GM19035 (cell line): ENCODE measurements around the gene JAZF1.

Experiments used
- ATAC-seq: cut with Tn5 transposase; IDR thresholded peaks from one replicate; pipeline ENCODE4 v1.9.1; 2021; ENCODE audit not compliant: unreplicated experiment

JAZF1 gene

GRCh38 chr7:27991006-27991528 lies 189.5 kb downstream of the JAZF1 start:
- no peak for ATAC-seq

- no peak for ATAC-seq
These were observed 204.1 kb downstream of the JAZF1 start for GRCh38 chr7:27976531-27976930.

DNA sequence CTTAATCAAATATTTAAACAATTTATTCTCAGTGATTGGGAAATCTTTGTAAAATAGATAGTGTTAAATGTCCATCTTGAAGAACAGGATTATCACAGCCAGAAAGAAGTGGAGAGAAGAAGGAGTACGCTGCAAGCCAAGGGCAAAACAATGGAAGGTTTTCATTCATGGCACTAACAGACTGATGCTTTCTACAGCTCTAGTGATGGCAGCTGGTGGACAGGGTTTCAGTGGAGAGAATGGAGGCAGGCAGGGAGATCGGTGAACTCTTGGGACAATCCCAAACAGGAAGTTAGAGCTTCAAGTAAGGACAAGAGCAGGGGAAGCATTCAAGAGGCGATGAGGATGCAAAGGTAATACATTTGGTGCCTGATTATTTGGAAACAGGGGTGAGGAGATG lies 207.0 kb downstream of the JAZF1 start:
- ATAC-seq, result no peak

- no peak for ATAC-seq
These were observed 208.3 kb downstream of the JAZF1 start for GRCh38 chr7:27972276-27972675.

GRCh38 chr7:27971171-27971812 lies 209.3 kb downstream of the JAZF1 start:
- no peak for ATAC-seq

GRCh38 chr7:27970350-27970749 lies 210.2 kb downstream of the JAZF1 start:
- no peak for ATAC-seq

- no peak for ATAC-seq
These were observed 211.2 kb downstream of the JAZF1 start for GRCh38 chr7:27969346-27969745.

DNA sequence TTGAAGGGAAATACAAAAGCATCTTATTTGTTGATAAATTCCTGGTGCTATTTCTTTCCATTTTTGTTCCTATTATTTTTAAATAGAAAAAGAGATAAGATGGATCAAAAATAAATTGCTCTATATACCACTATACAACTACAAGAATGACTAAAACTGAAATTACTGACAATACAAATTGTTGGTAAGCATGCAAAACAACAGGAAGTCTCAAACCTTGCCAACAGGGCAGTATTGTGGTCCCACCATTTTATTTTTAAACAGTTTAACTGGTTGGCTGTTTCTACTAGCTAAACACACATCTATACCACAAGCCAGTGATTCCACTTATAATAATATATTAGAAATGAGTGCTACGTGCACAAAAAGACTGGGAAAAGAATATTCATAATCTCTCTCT lies 213.0 kb downstream of the JAZF1 start:
- ATAC-seq, result no peak

DNA sequence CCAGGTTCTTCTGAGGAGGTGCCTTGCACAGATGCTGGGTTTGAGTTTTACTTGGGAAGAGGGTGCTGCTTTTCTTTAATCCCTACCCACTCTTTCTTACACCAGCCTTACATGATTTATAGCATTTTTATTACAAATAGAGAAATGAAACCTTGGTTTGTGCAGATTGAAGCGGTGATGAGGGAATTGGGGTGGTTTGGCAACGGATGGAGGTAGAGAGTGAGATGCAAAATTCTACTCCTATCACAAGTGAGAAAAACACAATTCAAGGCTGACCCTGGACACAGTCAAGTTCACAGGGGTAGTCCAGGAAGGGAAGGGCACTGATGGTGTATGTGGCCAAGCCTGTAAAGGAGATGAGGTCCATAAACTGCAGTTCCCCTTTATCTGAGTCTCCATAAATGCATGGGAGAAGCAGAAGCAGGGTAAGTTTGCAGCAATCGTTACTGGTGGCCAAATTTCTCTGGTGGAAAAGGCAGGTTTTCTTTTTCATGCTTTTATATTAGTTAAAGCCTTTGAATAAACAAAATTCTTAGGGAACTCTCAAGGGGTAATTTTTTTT lies 214.3 kb downstream of the JAZF1 start:
- ATAC-seq, result no peak

DNA sequence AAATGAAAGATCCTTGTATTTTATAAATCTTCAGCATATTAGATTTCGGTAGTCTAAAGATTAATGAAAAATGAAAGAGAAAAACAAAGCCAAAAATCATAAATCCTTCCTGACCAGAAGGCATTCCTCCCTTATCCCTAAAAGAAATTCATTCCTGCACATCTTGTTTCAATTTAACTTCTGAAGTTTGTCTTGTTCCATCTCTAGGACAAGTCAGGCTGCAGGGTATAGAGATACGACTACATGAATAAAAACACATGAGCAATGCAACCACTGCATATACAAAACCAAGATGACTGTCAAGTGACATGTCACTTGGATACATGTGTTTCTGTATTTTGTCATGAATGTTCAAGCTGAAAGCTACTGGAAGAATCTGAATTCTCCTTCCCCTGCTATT lies 214.9 kb downstream of the JAZF1 start:
- no peak for ATAC-seq

DNA sequence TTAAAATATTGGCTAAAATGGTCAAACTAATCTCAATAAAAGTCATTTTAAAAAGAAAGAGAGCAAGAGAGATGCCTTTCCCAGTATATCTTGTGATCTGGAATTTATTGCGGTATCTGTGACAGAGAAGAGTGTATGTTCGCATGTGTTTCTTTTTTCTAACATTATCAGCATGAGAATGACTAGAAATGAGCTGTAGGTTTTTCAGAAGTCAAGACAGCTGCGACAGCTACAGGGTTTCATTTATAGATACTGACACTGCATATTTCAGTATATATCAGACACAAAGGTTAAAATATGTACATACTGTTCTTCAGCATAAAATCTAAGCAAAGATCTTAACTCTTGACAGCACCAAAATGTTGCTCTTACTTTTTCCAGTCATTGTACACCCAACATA lies 215.8 kb downstream of the JAZF1 start:
- ATAC-seq, result no peak

DNA sequence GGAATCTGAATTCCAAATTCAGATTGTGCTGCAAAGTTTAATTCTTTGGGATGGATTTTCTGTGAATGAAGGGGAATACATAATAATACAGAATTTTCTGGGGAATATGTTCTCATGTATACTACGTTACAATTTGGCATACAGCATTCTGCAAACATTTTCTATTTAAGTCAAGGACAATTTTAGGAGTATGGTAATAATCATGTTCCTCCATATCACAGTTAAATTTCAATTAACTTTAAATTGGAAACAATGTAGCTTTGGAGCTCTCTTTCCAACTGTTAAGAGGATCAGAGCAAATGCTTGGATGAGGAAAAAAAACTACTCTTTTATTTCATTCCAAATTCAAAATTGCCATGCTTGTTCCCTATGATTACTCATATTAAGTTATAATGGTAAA lies 217.5 kb downstream of the JAZF1 start:
- no peak for ATAC-seq

DNA sequence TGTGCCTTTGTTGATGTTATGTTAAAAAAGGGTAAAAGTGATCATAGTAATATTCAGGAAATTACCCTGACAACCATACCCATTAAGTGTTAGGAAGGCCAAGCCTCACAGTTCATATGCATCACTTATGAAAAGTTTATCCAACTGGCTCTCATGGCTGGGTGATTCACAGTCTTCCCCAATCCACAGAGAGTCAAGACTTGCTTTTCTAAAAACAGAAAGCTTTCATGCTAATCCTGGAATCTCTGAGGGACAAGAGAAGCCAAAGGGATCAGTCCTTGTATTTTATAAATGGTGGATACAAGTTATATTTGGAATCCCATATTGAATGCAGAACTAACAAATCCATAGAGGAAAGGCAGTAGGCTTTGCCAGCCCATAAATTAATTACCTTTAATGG lies 218.3 kb downstream of the JAZF1 start:
- no peak for ATAC-seq

DNA sequence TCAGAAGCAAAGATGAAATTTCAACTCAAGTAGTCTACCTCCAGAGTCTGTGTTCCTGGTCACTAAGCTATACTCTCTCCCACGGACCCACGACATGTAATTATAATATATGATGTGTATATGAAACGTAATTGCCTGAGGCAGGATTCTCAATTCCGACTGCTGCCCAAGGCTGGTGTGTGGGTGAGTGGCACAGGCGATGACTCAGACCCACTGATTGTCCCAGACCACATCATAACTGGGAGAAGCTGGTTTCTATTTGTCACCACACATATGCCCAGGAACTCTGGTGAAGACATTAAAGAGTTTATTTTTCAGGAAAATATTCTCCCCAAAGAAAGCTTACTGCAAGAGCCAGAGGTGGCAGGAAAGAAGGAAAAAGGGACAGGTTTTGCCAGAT lies 219.3 kb downstream of the JAZF1 start:
- no peak for ATAC-seq

GRCh38 chr7:27960415-27960814 lies 220.2 kb downstream of the JAZF1 start:
- ATAC-seq, result no peak

DNA sequence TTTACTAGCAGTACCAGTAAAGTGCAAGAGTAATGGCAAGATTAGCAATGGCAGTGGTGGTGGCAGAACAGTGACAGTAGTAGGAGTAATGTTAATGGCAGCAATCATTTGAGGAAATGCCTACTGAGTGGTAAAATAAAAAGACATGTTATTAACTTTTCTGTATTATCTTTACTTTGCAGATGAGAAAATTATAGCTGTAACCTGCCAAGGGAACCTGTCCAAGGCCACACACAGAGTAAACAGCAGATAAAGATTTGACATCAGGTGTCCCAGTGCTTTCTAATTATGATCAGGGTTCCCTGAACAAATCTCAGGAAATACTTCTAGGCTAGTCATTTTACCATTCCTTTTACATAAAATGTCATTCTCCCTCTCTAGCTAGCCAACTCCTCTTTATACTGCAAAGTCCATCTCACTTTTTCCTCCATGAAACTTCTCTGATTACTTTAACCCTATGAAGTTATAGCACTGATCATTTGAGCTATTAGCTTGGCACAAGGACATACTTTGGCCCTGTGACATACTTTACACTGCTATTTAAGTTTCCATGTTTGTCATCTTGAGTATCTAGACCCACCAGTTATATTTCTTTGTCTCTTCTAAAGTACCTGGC lies 221.6 kb downstream of the JAZF1 start:
- no peak for ATAC-seq

DNA sequence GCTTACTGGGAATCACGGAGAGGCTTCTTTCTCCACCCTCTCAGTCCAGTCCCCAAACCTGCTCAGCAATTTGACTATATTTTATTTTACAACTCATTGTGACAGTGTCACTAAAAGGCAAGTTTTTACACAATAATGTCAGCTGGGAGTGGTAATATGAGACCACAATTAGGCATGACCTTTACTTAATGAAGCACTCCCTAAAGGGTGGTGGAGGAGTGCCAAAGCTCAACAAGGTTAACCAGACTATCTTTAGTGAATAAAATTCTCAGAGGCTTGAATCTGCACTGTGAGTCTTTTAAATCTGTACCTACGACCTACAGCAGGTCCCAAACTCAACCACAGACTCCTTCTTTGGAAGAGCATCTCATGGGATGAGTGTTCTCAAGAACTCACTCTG lies 225.0 kb downstream of the JAZF1 start:
- ATAC-seq, result no peak

DNA sequence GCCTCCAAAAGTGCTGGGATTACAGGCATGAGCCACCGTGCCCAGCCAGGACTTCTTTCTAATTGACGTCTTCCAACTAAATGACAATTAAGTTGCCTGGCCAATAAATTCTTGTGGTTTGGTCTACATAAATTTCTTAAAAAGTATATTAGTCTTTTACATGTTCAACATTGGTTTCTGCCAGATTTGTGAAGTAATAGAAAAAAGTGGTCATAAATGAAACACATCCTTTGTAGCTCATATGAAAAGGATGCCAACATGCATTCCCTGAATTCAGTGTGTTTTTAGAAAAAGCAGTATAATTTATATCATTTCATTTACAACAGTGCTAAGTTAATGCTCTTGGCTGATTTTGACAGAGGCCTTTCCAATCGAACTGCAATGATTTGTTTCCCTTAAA lies 225.6 kb downstream of the JAZF1 start:
- no peak for ATAC-seq

GRCh38 chr7:27953777-27954176 lies 226.8 kb downstream of the JAZF1 start:
- no peak for ATAC-seq

DNA sequence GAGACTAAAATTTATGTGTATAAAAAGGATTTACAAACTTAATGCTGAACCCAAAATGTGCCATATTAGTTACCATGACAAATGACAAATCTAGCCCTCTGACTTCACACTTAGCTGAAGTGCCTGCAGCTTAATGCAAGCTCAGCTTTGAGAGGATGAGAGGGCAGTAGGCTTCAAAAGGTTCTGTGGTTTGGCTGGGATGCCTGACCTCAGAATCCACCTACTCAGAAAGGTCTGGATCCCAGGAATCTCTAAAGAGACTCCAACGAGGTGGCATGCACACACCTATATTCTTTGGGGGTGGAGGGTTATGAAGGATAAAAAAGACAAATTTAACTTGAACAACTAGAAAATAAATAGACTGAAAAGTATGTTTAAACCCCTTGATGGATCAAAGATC lies 227.2 kb downstream of the JAZF1 start:
- ATAC-seq, result no peak

DNA sequence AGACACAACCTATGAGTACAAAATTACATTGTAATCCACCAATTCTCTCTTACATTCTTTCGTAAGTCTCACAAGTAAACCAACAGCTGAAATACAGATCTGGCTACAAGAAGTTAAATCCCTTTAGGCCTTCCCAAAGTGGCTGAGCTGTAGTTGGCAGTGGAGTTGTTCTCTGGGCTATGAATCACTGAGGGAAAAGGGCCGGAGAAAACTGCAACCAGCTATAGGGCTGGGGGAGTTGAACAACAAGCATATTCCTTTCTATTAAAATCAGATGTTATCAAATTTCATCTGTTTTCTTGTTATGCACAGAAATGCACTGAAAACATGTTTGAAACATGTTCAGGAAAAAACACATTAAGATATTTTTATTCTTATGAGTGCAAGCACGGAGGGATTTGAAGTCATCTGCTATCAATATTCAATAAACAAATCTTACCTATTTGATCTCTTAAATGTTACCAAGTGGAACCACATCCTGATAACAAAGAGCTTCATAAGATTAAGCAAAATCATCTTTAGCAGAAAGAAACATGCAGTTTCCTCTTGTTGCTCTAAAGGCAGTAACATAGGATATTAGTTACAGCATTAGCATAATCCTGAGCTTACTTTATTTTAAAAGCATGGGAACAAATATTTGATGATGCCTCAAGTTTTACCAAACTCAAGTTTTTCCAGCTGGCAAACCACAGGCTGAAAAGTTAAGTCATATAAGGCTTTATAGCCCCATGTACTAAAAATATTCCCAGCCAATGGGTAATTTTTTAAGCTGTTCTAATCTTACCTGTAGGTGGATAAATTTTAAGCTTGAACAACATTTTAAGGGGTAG lies 227.9 kb downstream of the JAZF1 start:
- ATAC-seq, result no peak

DNA sequence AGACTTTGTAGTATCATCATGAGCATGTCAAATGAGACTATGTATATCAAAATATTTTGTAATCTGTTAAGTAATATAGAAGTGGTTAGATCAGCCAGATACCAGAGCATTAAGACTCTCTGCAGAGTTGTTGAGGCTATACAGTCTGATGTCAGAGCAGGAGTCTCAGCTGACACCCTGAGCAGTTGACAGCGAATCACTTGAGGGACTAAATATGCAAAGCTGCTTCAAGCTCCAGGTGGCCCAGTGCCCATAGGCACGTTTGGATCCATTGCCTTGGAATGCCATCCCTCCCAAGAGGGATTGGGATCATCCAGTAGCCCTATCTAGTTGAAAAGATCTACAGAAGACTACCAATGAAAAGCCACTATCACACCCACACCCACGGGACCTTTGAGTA lies 230.5 kb downstream of the JAZF1 start:
- no peak for ATAC-seq
